ENCODE measurements around the gene HIPK3.
A peak's percentile ranks its signal among the peaks of the same experiment; 100 is the strongest.

Gene HIPK3

GRCh38 chr11:33309118-33309517, 51.9 kb downstream of the HIPK3 start:
- DNase-seq = no peak

DNA sequence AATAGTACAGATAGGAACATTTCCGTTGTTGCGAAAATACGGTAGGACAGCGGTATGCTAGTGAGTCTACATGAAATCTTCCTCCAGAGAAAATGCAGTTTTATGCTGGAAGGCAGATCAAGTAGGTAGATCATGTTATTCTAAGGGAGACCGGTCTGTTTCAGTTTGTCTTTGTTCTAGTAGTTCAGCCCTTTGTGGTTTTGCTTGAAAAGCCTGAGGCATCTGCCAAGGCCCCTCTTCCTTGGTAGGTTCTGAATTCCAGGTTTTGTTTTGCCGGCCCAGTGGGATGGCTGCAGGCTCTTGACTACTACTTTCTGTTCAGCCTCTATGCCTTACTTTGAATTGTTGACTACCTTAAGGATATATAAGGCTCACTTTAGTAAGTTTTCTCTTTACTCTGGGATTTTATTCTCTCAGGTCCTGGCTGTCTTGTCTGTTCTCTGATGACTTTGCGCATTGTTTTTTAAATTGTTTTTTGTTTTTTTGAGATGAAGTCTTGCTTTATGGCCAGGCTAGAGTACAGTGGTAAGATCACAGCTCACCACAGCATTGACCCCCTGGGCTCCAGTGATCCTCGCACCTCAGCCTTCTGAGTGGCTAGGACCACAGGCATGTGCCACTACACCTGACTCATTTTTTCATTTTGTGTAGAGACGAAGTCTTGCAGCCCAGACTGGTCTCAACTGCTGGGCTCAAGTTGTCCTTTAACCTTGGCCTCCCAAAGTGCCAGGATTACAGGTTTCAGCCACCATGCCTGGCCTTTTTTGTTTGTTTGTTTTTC, 53.7 kb downstream of the HIPK3 start:
- no peak for DNase-seq

GRCh38 chr11:33311680-33312079, 54.5 kb downstream of the HIPK3 start:
- DNase-seq = no peak

DNA sequence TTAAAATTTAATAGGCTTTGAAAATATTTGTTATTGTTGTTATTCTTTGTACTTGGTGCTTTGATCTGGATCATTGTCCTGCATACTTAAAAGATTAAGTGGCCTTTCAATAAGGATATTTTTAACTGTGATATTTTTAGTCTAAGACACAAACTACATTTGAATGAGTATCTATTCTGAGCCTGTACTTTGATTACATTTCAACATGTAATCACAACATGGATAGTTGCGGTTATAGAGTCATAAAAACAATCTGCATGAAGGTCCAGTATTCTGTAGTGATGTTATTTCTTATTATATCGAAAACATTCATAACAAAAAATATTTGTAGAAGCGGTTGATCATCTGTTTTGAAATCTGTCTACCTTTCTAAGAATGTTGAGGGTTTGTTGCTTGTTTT, 58.6 kb downstream of the HIPK3 start:
- DNase-seq = no peak

DNA sequence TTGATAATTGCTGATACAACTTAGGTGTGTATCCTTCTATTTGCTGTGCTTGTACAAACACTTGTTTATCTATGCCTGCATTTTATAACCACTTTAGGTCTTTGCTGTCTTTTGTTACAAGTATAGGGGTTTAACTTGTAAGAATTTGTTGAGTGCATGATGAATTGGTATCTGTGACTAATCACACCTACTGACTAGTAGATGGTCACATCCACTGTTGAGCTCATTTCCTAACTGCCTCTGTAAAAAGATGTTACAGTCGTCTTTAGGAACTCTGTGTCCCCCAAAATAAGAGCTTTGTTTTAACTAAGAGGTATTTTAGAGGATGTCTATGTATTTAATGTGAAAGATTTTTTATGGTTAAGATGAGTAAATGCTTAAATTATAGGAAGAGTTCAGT, 60.5 kb downstream of the HIPK3 start:
- no peak for DNase-seq

DNA sequence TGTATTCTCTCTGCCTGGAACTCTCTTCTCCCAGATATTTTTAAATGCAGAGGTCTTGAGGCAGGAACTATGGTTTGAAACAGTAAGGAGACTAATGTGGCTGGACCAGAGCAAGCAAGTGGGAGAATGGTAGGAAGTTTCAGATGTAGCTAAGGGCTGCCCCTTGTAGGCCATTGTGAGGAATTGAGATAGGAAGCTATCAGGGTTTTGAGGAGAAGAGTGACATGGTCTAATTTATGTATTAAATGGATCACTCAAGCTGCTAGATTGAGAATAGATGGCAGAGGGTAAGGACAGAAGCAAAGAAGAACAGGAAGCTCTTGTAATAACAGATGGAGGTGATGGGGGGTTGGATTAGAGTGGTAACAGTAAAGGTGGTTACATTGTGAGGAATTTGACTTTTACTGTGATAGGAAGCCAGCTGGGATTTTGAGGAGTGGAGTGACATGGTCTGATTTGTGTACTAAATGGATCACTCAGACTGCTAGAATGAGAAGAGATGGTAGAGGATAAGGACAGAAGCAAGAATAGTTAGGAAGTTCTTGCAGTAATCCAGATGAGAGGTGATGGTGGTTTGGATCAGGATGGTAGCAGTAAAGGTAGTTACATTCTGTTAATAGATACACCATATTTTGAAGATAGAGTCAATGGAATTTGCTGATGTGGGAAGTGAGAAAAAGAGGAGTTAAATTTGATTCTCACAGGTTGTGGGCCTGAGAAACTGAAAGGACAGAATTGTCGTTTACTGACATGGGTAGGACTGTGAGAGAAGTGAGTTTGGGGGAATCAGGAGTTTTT, 63.0 kb downstream of the HIPK3 start:
- no peak for DNase-seq

GRCh38 chr11:33320814-33321330, 63.7 kb downstream of the HIPK3 start:
- no peak for DNase-seq

GRCh38 chr11:33321422-33321821, 64.2 kb downstream of the HIPK3 start:
- no peak for DNase-seq

- DNase-seq = no peak
These were observed 66.2 kb downstream of the HIPK3 start for GRCh38 chr11:33323421-33323820.

DNA sequence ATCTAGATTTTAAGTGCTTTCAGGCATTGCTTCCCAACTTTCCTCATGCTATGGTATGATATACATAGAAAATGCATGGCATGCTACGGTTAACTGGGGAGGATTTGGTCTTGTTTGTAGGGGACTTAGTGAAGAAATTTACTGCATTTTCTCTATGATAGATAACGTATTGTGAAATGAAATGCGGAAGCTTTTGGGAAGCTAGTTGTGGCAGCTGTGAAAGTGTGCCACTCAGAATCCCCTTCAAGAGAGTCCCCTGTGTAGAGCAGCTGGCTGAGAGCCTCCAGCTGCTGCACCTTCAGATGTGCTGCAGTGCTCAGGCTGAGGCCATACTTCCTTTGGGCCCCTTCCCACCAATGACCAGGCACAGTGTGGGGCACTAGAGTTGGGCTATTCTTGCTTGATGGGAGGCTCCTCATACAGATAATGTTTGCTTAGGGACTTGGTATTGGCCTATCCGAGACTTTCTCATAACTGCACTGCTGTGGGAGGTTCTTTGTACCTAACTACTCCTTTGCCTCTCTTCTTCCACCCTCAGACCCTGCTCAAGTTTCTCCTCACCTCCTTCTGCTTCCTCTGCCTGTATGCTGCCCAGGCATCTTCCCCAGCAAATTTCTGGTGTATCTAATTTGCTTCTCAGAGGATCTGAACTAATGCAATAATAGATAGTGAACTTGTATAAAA, 67.3 kb downstream of the HIPK3 start:
- DNase-seq = no peak

DNA sequence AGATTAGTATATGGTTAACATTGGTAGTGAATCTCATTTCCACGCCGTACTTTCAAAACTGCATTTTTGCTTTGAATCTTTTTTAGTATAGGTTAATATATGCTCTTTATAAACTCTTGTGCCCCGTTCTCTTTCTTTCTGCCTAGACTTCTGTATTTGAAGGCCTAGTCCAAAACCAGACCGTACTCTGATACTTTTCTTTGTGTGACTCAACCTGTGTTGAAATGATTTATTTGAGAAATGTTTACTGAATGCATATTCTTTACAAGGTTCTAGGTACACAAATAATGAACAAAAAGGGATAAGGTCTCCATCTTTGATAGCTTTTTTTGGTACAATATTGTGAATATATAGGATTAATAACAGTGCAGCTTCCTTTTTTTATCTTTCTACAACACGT, 68.3 kb downstream of the HIPK3 start:
- DNase-seq = no peak

DNA sequence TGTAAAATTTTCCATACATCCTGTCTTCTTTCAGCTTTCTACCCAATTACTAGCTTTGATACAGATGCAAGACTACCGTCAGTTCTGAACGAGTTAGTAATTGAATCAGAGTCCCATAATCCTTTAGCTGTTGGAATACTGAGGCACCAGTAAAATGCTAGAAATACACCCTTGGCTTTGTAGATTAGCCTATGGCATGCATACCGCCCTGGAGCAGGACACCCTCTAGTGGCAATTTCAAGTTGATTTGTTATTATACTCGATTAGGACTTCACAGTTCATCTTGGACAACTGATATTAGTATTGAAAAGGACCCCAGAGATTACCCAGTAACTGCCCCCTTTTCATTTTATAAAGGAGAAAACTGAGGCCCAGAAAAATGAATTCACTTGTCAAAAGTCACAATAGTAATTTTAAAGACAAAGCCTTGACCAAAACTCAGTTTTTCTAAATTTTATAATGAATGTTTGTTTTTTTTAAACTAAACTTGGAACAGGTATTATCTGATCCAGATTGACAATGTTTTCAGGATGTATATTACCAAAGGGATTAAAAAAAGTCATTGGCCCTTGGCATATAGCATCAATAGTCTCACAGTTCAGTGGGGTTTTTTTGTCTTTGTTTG, 72.6 kb downstream of the HIPK3 start:
- peak; percentile 44 to 73 for DNase-seq

DNA sequence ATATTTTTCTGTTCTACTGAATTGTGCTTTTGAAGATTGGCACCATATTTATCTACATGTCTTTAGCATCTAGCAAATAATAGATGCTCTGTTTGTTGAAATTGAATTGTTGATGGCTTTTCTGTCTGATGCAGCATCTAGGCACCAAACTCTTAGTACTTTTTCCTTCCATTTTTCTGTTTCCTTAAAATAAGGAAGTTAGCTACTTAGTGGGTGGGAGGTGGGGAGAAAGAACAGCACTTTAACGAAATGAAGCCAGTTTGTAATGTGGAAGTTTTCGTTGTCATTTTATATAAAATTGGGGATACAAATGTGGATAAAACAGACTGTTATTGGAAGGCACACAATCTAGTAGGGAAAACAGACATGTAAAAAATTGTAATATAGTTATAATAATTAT, 76.6 kb downstream of the HIPK3 start:
- DNase-seq = no peak

DNA sequence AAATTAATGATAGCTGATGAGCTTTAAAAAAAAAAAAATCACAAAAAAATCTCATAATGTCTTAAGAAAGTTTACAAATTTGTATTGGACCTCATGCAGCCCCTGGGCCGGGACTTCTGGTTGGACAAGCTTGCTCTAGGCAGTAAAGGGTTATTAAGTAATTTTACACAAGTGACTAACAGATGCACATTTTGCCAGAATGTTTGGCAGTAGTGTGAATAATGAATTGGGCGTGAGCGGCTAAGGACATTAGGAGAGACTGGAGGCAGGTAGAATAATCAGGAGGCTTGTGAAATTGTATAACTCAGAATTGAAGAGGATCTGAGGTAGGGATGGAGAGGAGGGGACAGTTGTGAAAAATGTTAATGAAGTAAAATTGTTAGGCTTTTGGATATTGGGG, 77.4 kb downstream of the HIPK3 start:
- no peak for DNase-seq

- DNase-seq = no peak
These were observed 82.1 kb downstream of the HIPK3 start for GRCh38 chr11:33339247-33339646.

- no peak for DNase-seq
These were observed 87.4 kb downstream of the HIPK3 start for GRCh38 chr11:33344611-33345010.

DNA sequence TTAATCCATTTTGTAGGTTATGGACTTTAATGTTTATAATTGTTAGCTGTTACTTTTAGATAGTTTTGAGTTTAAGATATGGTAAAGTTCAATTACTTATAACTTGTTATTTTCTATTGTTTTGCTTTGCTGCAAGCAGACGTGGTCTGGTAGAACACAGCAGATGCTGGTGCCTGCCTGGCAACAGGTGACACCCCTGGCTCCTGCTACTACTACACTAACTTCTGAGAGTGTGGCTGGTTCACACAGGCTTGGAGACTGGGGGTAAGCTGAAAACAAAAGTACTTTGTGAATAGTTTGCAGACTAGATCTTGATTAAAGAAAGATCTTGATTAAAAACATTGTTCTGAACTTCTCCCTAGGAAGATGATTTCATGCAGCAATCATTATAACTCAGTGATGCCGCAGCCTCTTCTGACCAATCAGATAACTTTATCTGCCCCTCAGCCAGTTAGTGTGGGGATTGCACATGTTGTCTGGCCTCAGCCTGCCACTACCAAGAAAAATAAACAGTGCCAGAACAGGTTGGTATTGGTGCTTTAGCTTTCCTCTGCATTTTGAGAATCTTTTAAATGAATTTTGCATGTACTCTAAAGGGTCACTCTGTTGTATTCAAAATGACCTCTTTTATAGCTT, 90.4 kb downstream of the HIPK3 start:
- no peak for DNase-seq

- DNase-seq = no peak
These were observed 93.1 kb downstream of the HIPK3 start for GRCh38 chr11:33350287-33350686.

- DNase-seq = no peak
These were observed 101.1 kb downstream of the HIPK3 start for GRCh38 chr11:33358150-33358831.

DNA sequence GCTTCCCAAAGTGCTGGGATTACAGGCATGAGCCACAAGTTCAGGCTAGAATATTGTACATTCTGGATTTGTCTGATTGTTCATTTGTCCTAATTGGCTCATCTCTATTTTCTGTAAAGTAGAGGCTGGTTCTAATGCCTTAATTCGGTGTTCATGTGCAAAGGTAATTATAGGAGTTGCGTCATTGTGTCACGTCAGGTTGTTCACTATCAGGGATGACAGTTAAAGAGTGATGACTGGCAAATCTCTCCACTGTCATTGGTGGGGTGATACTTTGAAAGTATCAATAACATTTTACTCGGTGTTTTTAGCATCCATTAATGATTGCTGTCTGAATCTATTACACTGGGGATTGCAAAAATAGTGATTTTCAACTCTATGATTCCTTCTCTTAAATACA, 103.5 kb downstream of the HIPK3 start:
- no peak for DNase-seq

DNA sequence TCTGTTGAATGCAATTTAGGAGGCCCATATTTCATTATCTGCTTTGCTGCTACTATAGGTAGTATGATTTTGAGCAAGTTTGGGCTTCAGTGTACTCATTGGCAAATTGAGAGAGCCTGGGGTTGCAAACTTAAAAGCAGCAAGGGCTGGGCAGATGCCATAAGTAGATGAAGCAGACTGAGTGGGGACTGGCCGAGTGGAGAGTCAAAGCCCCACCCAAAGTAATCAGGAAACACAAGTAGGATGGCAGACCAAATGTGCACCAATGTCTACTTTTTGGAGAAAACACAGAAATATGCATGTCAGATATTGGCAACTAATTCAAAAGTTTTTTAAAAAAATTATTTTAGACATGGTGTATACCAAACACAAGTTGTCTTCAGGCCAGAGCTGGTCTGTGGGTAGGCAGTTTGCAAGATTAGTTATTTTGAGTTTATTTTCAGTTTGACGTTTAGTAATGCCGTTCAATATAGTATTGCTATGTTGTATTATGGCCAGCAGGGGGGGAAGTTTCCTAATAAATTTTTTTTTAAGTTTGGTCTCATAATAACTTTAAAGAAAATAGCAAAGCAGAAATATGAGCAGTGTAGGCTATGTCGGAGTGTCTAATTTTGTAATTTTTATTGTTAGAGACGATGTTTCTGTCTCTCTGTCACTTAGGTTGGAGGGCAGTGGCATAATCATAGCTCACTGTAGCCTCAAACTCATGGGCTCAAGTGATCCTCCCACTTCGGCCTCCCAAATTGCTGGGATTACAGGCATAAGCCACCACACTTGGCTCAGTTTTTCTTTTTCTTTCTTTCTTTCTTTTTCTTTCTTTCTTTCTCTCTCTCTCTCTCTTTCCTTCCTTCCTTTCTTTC, 105.1 kb downstream of the HIPK3 start:
- DNase-seq = peak; percentile 3 to 14

Measured in SHP77 (cell line).